ENCODE data around the gene DSCAML1.

- TF ChIP-seq ZNF224 (CRISPR knock-in tag; IDR thresholded peaks at IDR 0.05) (no peak), YY1 (IDR thresholded peaks at IDR 0.05; ENCODE audit: borderline replicate concordance in 1 of 3, control insufficient read depth in 1 of 3, extremely low read depth in 1 of 3, insufficient read depth in 3 of 3, insufficient read length in 1 of 3, insufficient replicate concordance in 2 of 3, low read depth in 1 of 3, low read length in 2 of 3) (no peak), MXI1 (IDR thresholded peaks at IDR 0.05; ENCODE audit: low read depth, low read length) (no peak), LEF1 (IDR thresholded peaks at IDR 0.05) (no peak), ELF1 (tag; IDR thresholded peaks at IDR 0.05) (no peak), SMAD3 (CRISPR knock-in tag; conservative IDR thresholded peaks at IDR 0.05) (no peak), HOXB6 (CRISPR knock-in tag; IDR thresholded peaks at IDR 0.05; ENCODE audit: borderline replicate concordance) (no peak), SREBF1 (IDR thresholded peaks at IDR 0.05; ENCODE audit: borderline replicate concordance, low read depth, low read length) (no peak), ZFX (CRISPR knock-in tag; IDR thresholded peaks at IDR 0.05) (no peak), POLR2AphosphoS5 (IDR thresholded peaks at IDR 0.05; ENCODE audit: control insufficient read depth, insufficient read depth, low read depth, low read length) (no peak), BHLHE40 (IDR thresholded peaks at IDR 0.05; ENCODE audit: low read length) (no peak)
- TF ChIP-seq, protein P1, sequence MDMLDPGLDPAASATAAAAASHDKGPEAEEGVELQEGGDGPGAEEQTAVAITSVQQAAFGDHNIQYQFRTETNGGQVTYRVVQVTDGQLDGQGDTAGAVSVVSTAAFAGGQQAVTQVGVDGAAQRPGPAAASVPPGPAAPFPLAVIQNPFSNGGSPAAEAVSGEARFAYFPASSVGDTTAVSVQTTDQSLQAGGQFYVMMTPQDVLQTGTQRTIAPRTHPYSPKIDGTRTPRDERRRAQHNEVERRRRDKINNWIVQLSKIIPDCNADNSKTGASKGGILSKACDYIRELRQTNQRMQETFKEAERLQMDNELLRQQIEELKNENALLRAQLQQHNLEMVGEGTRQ (CRISPR knock-in tag; IDR thresholded peaks at IDR 0.05): no peak
These were observed 108.7 kb downstream of the DSCAML1 start for GRCh38 chr11:117688255-117688797.

All from K562 (cell line).